Upper lobe of left lung (tissue), 4 donors: Measurements from ENCODE around the gene POSTN.

Experiments
- CTCF ChIP-seq, 6 experiments: fragments of 450-650 bp in 4 of 6; fragments of 200-600 bp in 2 of 6; sonication (generic) in 2 of 6; IDR thresholded peaks; one replicate each; pipeline ENCODE4 v1.5.1; 2016 to 2019; ENCODE audit warnings: antibody characterized with exemption in 6 of 6
- EP300 ChIP-seq, 4 donors: sonication (generic); formaldehyde crosslinking; IDR thresholded peaks; one replicate each; pipeline ENCODE4 v1.5.1; 2017; ENCODE audit warnings: antibody characterized with exemption in 4 of 4, control low read depth in 2 of 4
- POLR2A ChIP-seq, 4 donors: fragments of 450-650 bp; IDR thresholded peaks; one replicate each; pipeline ENCODE4 v1.5.1; 2016 to 2017; ENCODE audit warnings: antibody characterized with exemption in 4 of 4, mild to moderate bottlenecking in 2 of 4
- POLR2AphosphoS5 ChIP-seq, 2 donors: sonication (generic); formaldehyde crosslinking; IDR thresholded peaks; one replicate each; pipeline ENCODE4 v1.5.1; 2017; ENCODE audit warnings: antibody characterized with exemption in 2 of 2

- TF ChIP-seq POLR2AphosphoS5 (IDR thresholded peaks at IDR 0.05) (no peak), CTCF (IDR thresholded peaks at IDR 0.05) (no peak), POLR2A (IDR thresholded peaks at IDR 0.05) (no peak), EP300 (IDR thresholded peaks at IDR 0.05) (no peak)
These were observed 38.0 kb downstream of the POSTN start for GRCh38 chr13:37560526-37560925.
